CD1c-positive myeloid dendritic cell (primary cell): ENCODE measurements around the gene SMIM1.
A peak's percentile ranks its signal among the peaks of the same experiment; 100 is the strongest.

Experiments
- DNase-seq: peaks from one replicate; pipeline ENCODE4 v3.0.0-alpha.2; 2016; ENCODE audit errors: extremely low spot score

The SMIM1 gene

DNA sequence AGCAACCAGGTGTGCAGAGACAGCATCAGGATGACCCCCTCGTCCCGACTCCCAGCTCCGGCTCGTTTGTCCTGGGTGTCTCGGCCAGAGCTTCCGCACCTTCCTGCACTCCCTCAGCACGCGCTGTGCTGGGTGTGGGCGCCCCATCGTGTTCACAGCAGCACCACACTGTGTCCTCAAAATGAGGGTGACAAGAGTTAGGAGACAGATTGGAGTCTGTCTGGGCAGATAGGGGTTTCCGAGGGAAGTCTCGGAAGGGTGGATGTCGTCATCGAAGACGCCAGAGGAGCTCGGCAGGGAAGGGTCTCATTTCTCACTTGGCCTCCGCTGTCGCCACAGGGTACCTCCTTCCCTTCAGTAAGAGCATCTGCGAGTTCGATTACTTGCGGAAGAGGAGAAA, 16.2 kb upstream of the SMIM1 start:
- DNase-seq = no peak

DNA sequence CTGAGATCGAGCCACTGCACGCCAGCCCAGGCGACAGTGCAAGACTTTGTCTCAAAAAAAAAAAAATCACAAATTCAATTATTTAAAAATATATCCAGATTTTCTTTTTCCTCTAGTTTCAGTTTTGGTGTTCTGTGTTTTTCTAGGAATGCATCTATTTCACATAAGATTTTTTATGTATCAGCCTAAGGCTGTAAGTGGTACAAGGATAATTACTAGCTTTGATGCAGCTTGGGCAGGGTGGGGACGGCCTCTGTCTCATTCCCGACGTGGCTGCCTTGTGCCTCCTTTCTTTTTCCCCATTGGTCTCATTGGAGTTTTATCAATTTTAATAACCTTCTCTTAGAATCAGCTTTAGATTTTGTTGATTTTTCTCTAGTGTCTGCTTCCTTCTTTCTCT, 13.4 kb upstream of the SMIM1 start:
- DNase-seq = no peak

- DNase-seq = no peak
These were observed 12.8 kb upstream of the SMIM1 start for GRCh38 chr1:3759796-3760195.

DNA sequence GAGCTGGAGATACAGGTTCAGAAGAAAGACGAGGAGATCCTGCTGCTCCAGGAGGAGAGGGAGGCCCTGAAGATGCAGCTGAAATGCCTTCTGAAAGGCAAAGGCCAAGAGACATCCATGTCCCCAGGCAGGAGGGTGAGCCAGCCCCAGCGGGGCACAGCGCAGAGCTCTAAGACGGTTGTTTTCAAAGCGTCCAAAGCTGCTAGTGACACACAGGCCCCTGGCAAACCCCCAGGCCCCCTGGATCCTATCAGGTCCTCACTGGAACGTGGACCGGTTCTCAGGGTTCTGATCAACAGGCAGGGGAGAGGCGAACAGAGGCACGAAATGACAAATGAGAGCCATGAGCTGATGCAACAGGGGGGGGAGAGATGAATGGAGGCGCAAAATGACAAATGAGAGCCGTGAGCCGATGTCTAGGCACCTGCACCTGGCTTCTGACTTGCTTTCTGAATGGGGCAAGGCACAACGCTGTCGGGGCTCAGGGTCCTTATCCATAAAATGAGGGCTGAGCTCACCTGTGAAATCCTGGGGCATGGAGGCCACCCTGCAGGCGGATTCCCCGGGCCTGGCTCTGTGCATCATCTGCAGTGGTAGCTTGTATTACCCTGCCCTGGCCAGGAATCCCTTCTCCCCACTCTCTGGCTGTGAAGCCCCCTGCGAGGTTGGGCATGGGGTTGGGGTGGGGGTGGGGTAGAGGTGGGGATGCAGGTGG, 11.1 kb upstream of the SMIM1 start:
- DNase-seq = no peak

- DNase-seq = no peak
These were observed 10.2 kb upstream of the SMIM1 start for GRCh38 chr1:3762151-3762872.

- DNase-seq = no peak
These were observed 9.7 kb upstream of the SMIM1 start for GRCh38 chr1:3762873-3763228.

DNA sequence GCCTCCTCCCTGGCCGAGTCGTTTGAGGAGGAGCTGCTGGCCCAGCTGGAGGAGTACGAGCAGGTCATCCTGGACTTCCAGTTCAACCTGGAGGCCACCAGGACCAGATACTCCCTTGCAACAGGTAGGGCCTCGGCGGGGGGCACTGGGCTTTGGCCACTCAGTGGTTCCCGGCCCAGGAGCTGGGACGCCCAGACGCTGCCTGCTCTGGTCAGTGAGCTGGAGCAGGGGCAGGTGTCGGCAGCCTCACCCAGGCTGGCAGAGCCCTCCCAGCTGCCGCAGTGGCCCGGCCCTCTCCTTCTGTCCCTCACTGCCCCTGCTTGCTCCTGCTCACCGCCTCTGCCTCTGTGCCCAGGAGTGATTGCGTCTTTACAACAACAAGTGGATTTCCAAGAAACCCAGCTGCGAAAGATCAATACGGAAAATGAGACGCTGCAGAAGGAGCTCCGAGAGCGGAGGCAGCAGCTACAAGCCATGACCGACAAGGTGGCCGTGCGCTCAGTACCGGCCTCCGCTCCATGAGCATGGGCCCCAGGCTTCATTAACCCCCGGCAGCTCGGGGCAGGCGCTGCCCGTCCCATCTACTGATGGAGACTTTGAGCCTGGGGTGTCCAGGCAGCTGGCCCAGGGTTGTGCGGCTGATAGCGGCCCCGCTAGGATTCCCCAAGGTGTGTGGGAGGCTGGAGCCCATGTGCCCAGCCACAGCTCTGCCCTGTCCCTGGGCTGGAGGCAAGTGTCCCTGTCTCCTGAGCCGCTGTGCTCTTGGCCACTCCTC, 9.0 kb upstream of the SMIM1 start:
- no peak for DNase-seq

- DNase-seq = no peak
These were observed 5.1 kb upstream of the SMIM1 start for GRCh38 chr1:3767328-3767925.

DNA sequence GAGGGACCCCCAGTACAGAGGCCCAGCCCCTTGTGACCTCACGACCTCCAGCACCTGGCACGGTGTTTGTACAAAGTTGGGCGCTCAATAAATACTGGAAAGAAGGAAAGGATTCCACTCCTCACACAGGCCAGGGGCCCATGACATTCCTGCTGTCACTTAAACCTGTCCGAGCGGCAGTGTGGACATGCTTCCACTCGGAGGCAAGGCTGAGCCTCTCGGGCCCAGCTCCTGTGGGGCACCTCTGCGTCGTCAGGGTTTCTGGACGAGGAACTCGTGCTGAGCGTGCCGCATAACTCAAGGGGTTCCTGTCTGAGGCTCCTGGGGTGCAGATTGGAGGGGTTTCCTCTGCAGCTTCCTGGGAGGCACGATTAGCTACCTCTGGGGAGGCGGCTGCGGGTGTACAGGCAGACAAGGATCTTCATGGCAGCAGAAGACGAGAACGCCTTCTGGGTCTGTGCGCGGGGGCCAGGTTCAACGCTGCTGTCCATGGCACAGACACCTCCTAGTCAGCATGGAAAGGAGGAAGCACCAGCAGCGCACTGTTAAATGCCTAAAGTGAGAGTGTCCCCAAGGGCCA, 3.6 kb upstream of the SMIM1 start:
- no peak for DNase-seq

- no peak for DNase-seq
These were observed 2.3 kb upstream of the SMIM1 start for GRCh38 chr1:3770047-3770765.

- DNase-seq = no peak
These were observed 1.2 kb upstream of the SMIM1 start for GRCh38 chr1:3771108-3772026.

- DNase-seq = peak; percentile 61
These were observed 378 bp upstream of the SMIM1 start for GRCh38 chr1:3772027-3772714.

GRCh38 chr1:3773572-3774275, 1.2 kb downstream of the SMIM1 start:
- DNase-seq = no peak

DNA sequence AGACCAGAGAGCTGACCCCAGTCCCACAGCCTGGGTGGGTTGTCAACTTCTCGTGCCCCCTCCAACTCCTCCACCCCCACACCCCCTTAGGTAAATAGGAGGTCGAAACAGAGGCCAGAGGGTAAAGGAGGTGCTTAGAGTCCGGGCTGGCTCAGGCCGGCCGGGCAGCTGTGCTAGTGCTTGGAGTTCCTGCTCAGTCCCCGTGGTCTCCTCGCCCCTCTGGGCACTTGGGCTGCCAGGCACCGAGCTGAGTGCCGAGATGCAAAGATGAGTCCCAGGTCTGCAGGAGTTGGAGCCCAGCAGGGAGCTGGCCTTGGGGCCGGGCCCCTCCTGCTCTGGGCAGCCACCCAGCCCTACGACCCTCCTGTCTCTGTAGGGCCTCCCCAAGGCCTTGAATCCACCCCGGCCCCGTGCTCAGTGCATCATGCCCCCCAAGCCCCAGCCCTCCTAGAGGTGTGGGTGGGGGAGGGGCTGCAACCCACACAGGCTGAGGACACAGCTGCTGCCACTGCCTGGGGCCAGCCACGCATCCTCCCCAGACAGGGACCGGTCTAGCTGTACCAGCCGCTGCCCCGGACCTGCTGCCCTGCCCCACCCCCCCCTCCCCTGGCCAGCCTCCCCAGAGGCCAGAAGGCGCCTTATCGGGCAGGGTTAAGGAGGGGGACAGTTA, 1.9 kb downstream of the SMIM1 start:
- DNase-seq = no peak

DNA sequence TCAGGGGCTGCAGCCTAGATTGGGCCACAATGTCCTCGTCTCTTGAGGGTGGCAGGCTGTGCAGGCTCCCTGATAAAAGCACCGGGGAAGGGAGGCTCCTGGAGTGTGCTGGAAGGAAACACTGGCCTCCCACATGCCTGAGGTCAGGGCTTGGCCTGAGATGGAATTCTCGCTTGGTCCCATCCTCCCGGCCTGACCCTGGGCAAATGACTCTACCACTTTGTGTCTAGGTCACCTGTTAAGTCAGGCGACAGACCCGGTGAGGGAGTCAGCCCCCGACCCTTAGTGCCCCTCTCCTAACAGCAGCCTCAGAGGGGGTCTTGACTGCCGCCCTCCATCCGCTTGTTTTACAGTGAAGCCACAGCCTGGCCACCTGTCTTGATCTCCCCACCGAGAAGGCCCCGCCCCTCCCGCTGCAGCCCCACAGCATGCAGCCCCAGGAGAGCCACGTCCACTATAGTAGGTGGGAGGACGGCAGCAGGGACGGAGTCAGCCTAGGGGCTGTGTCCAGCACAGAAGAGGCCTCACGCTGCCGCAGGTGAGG, 2.5 kb downstream of the SMIM1 start:
- DNase-seq = no peak

GRCh38 chr1:3775490-3776230, 3.1 kb downstream of the SMIM1 start:
- DNase-seq = peak; percentile 76

DNA sequence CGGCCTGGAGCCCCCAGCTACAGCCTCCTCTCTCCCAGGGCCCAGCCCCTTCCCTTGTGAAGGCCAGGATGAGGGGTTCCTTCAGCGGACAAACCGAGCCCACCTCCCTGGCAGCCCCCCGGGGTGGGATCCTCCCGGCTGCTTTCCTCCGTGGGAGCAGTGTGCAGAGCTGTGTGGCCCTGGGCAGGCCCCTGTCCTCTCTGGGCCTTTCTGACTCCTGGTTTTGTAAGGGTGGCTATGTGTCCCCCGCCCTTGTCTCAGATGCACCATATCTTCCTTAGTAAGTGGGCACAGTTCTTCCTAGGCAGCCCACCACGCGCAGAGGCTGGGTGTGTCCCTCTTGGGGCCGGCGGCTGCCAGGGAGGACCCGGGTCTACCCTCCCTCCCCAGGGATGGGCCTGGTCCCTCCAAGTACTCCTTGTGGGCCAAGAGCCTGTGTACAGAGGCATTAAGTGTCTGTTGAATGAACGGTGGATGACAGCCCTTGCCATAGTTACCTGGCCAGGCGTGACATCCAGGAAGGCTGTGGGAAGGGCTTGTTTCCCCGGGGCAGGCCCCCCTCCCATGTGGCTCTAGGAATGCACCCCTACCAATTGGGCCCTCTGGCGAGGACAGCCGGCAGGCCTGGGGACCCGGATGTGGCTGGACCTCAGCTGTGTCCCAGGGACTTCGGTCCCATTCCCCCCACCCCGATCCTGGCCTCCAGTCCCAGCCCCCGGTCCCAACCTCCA, 3.8 kb downstream of the SMIM1 start:
- no peak for DNase-seq
